K562 (cell line): ENCODE results near the gene FARP1. TPM values are rescaled to one million over a fixed set of nuclear protein-coding genes. Genes with fewer than 3 reads are reported as not detected.

Experiments
- ATAC-seq: fragments of 200-7000 bp; cut with Tn5 transposase; 3 replicates; pipeline ENCODE4 v1.9.1; 2020; ENCODE audit warnings: moderate library complexity
- BruUV-seq: library from RNA; stranded (reverse); fragments of 400-500 nt; replicated peaks from 2 replicates; lab custom pipeline; 2021; lab: Mats Ljungman, UMichigan
- CTCF ChIA-PET: fragments of 300-600 bp; formaldehyde crosslinking; extraction: SDS; loops from one replicate; lab custom pipeline; 2021; ENCODE audit warnings: low intra/inter-chr PET ratio; lab: Yijun Ruan, JAX
- POLR2A ChIA-PET: fragments of 300-600, 350-650 bp; sonication (Branson Sonifier 250); formaldehyde crosslinking; extraction: SDS; loops from one replicate; lab custom pipeline; 2021; ENCODE audit warnings: antibody characterized with exemption, inconsistent platforms; lab: Yijun Ruan, JAX
- DNase-seq, 4 experiments: peaks; one replicate each; pipeline versions ENCODE4 v3.0.0 to v3.0.0-alpha.2; 2011 to 2018; ENCODE audit warnings: low spot score in 3 of 4, mixed read lengths in 3 of 4; ENCODE audit errors: extremely low read depth in 1 of 4
- FAIRE-seq: peaks from 2 replicates; lab custom pipeline; 2011; peaks lifted over from hg19 to GRCh38; lab: Jason Lieb, UNC
- H2AFZ ChIP-seq: 2 replicates; pipeline ENCODE4 v1.6.0; 2011; ENCODE audit warnings: low read depth, low read length, control low read depth, inconsistent platforms
- H3K27ac ChIP-seq: fragments of 200-600 bp; 3 replicates; pipeline ENCODE4 v1.8.0; 2011; ENCODE audit warnings: low read depth, mild to moderate bottlenecking, control low read depth, inconsistent platforms, low read length, moderate library complexity, mixed read lengths; ENCODE audit errors: extremely low read depth
- H3K27me3 ChIP-seq, 2 experiments: fragments of 300-600 bp in 1 of 2; 2 replicates in 1 of 2; 3 replicates in 1 of 2; pipeline versions ENCODE4 v1.6.0 to v1.8.0; 2011; ENCODE audit warnings: inconsistent platforms in 2 of 2, low read length in 2 of 2, mild to moderate bottlenecking in 1 of 2, mixed read lengths in 1 of 2, moderate library complexity in 1 of 2; ENCODE audit not compliant: control insufficient read depth in 2 of 2, insufficient read depth in 2 of 2
- H3K36me3 ChIP-seq: fragments of 300-600 bp; 3 replicates; pipeline ENCODE4 v1.8.0; 2011; ENCODE audit warnings: mild to moderate bottlenecking, low read length, inconsistent platforms; ENCODE audit not compliant: control insufficient read depth, insufficient read depth
- H3K4me1 ChIP-seq, 2 experiments: fragments of 200-600 bp in 1 of 2; replicated peaks in 1 of 2; 2 replicates in 1 of 2; 3 replicates in 1 of 2; pipeline versions ENCODE4 v1.5.1 to v1.8.0; 2011; ENCODE audit warnings: inconsistent platforms in 2 of 2, low read length in 2 of 2, mild to moderate bottlenecking in 1 of 2, mixed read lengths in 1 of 2, moderate library complexity in 1 of 2; ENCODE audit not compliant: control insufficient read depth in 2 of 2, insufficient read depth in 2 of 2
- H3K4me2 ChIP-seq: 2 replicates; pipeline ENCODE4 v1.6.1; 2011; ENCODE audit warnings: low read length, control low read depth, inconsistent platforms, mixed read lengths; ENCODE audit not compliant: insufficient read depth
- H3K4me3 ChIP-seq: fragments of 200-600 bp; sonication (generic), shearing (Covaris generic); 2 replicates; pipeline ENCODE4 v1.5.1; 2016; ENCODE audit warnings: control low read depth, inconsistent platforms
- H3K79me2 ChIP-seq: fragments of 200-600 bp; 3 replicates; pipeline ENCODE4 v1.8.0; 2011; ENCODE audit warnings: low read length, inconsistent platforms; ENCODE audit not compliant: control insufficient read depth, insufficient read depth
- H3K9ac ChIP-seq, 2 experiments: 2 replicates each; pipeline versions ENCODE4 v1.6.0 to v1.6.1; 2011; ENCODE audit warnings: low read depth in 2 of 2, low read length in 2 of 2, control low read depth in 1 of 2, inconsistent platforms in 1 of 2, mild to moderate bottlenecking in 1 of 2, mixed read lengths in 1 of 2; ENCODE audit not compliant: insufficient read depth in 1 of 2
- H3K9me1 ChIP-seq: one replicate; pipeline ENCODE4 v1.6.0; 2011; ENCODE audit warnings: inconsistent platforms, mild to moderate bottlenecking, low read length, moderate library complexity; ENCODE audit not compliant: control insufficient read depth, insufficient read depth
- H3K9me3 ChIP-seq: replicated peaks from 2 replicates; pipeline ENCODE4 v1.5.1; 2011; ENCODE audit warnings: low read depth, low read length, inconsistent platforms; ENCODE audit not compliant: control insufficient read depth, insufficient read depth
- H4K20me1 ChIP-seq: replicated peaks from 2 replicates; pipeline ENCODE4 v1.6.1; 2011; ENCODE audit warnings: low read length, inconsistent platforms, mixed read lengths; ENCODE audit not compliant: control insufficient read depth, insufficient read depth
- CHD1 ChIP-seq: fragments of 200-600 bp; sonication (generic); IDR thresholded peaks from one replicate; pipeline ENCODE4 v1.6.1; 2012; ENCODE audit warnings: mild to moderate bottlenecking, moderate library complexity, low read length, inconsistent platforms
- KDM5B ChIP-seq: fragments of 200-600 bp; sonication (generic); IDR thresholded peaks from 2 replicates; pipeline ENCODE4 v1.6.1; 2012; ENCODE audit warnings: low read depth, mild to moderate bottlenecking, moderate library complexity, low read length, control low read depth, inconsistent platforms; ENCODE audit not compliant: insufficient replicate concordance
- NR4A1 ChIP-seq, 2 experiments: fragments of 250-450 bp in 1 of 2; fragments of 450-650 bp in 1 of 2; sonication (Bioruptor Pico) in 1 of 2; IDR thresholded peaks; 2 replicates each; pipeline versions ENCODE4 v1.4.0 to v1.6.1; 2016 to 2020; ENCODE audit warnings: mild to moderate bottlenecking in 2 of 2, missing compliant biosample characterization in 1 of 2, missing genetic modification characterization in 1 of 2, moderate library complexity in 1 of 2
- whole genome bisulfite sequencing: fragments of 100-300 bp; shearing (Covaris generic); methylation state at CpG from one replicate; pipeline ENCODE4 v1.1.6; 2016; ENCODE audit warnings: low coverage, mixed read lengths; ENCODE audit not compliant: insufficient coverage; ENCODE audit errors: missing lambda C conversion rate; 5-methylcytosine and 5-hydroxymethylcytosine counted together
- in situ Hi-C: fragments of 300-500 bp; cut with MboI; formaldehyde crosslinking; loops from 4 replicates; pipeline ENCODE4 v1.15.0; 2018; ENCODE audit warnings: inconsistent platforms, mixed read lengths
- intact Hi-C: fragments of 100-400 bp; cut with micrococcal nuclease; formaldehyde crosslinking; loops from 2 replicates; pipeline ENCODE4 v1.14.2; 2022
- polyA plus RNA-seq, 8 experiments: library from polyadenylated mRNA; depleted of rRNA in 4 of 8; stranded (reverse) in 5 of 8; unstranded in 3 of 8; fragments of >200 nt; fragmentation: Nextera tagmentation in 2 of 8; fragmentation: Illumina TruSeq in 1 of 8; extraction: Ambion mirVana in 2 of 8; extraction: Trizol in 1 of 8; gene quantifications; 2 replicates each; pipeline versions ENCODE4 v1.2.1 to v1.2.3, GENCODE V29; 2011 to 2014; ENCODE audit warnings: inconsistent platforms in 1 of 8, missing spikeins in 1 of 8
- total RNA-seq, 7 experiments: library from RNA; depleted of rRNA in 6 of 7; stranded (reverse); fragments of >200 nt in 6 of 7; fragmentation: Illumina TruSeq in 2 of 7; extraction: Trizol in 2 of 7; gene quantifications; 2 replicates each; pipeline versions ENCODE4 v1.2.1 to v1.2.3, GENCODE V29; 2011 to 2021; ENCODE audit warnings: low replicate concordance in 1 of 7
- TF ChIP-seq, protein P1 (sequence below): sonication (generic); formaldehyde crosslinking; IDR thresholded peaks from 2 replicates; pipeline ENCODE4 v1.8.0; 2022; ENCODE audit warnings: mild to moderate bottlenecking, missing genetic modification reagents

FARP1 gene
- total and polyA plus RNA-seq, 9 of the 15 experiments (the other 6 are each of a cell fraction or from before 2014, with no cell fraction given): 0.03 to 0.29 (median 0.05) TPM; not detected in 3

DNA sequence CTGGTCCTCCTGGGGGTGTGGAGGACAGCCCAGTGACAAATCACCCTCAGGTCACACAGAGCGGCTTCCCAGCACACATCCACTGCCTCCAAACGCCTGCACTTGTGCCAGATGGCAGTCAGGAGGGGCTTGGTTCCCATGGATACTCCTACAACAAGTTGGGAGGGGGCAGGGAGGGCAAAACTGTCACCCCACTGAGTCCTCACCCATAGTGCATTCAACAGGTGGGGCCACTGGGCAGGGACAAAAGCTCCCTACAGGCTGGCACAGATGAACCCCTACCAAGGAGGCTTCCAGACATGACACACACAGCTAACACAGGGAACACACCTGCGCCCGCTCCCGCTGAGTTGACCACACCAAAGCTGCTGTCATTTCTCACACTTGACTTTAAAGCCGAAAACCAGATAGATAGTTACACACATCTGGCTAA is 313.5 kb downstream of the FARP1 start (continued):
- TF ChIP-seq, protein P1, sequence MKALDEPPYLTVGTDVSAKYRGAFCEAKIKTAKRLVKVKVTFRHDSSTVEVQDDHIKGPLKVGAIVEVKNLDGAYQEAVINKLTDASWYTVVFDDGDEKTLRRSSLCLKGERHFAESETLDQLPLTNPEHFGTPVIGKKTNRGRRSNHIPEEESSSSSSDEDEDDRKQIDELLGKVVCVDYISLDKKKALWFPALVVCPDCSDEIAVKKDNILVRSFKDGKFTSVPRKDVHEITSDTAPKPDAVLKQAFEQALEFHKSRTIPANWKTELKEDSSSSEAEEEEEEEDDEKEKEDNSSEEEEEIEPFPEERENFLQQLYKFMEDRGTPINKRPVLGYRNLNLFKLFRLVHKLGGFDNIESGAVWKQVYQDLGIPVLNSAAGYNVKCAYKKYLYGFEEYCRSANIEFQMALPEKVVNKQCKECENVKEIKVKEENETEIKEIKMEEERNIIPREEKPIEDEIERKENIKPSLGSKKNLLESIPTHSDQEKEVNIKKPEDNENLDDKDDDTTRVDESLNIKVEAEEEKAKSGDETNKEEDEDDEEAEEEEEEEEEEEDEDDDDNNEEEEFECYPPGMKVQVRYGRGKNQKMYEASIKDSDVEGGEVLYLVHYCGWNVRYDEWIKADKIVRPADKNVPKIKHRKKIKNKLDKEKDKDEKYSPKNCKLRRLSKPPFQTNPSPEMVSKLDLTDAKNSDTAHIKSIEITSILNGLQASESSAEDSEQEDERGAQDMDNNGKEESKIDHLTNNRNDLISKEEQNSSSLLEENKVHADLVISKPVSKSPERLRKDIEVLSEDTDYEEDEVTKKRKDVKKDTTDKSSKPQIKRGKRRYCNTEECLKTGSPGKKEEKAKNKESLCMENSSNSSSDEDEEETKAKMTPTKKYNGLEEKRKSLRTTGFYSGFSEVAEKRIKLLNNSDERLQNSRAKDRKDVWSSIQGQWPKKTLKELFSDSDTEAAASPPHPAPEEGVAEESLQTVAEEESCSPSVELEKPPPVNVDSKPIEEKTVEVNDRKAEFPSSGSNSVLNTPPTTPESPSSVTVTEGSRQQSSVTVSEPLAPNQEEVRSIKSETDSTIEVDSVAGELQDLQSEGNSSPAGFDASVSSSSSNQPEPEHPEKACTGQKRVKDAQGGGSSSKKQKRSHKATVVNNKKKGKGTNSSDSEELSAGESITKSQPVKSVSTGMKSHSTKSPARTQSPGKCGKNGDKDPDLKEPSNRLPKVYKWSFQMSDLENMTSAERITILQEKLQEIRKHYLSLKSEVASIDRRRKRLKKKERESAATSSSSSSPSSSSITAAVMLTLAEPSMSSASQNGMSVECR (CRISPR knock-in tag): no peak
- TF ChIP-seq KDM5B: no peak
- TF ChIP-seq CHD1: no peak

DNA sequence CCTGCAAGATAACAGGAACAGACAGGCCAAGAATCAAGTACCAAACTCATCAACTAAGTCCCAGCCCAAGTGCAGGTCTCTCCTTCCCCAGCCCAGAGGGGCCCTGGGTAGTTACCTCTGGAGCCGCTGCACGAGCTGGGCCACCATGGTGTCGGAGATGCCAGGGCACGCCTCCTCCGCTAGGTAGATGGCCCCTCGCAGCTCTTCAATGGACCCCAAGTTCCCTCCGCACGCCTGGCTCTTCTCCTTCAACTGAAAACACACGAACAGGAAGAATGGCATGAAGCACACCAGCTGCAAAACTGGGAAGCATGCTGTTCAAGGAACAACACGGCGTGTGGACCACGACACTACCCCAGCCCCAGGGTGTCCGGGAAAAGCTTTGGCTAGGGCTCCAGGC is 314.2 kb downstream of the FARP1 start:
- FAIRE-seq (no peak), ATAC-seq (no peak), DNase-seq (no peak)
- Histone ChIP-seq H3K9me1 (no peaks in the 10 kb centered on the region), H2AFZ (no peak overlapping the region), H3K27ac (no peak overlapping the region), H3K79me2 (no peaks in the 10 kb centered on the region), H3K9ac (no peak overlapping the region), H3K4me3 (no peak overlapping the region), H3K27me3 (no peaks in the 10 kb centered on the region), H4K20me1 (no peaks in the 10 kb centered on the region), H3K9me3 (no peaks in the 10 kb centered on the region), H3K4me2 (no peak overlapping the region), H3K36me3 (peaks cover 46% of the 10 kb centered on the region; the same call in 2 of the 3 replicates), H3K4me1 (no peaks in the 10 kb centered on the region)
- in situ Hi-C loops: no loop called here
- 97% methylated on average over 5 of the region's 13 CpGs for WGBS
- no peak for TF ChIP-seq NR4A1 (CRISPR knock-in tag; IDR thresholded peaks at IDR 0.05)
- TF ChIP-seq NR4A1 (tag; IDR thresholded peaks at IDR 0.05): no peak
- ChIA-PET CTCF (no interaction called here), POLR2A (no interaction called here)
- no TSS peak for BruUV-seq
- intact Hi-C loops: no loop called here
